WTC11 (cell line): ENCODE measurements around the gene POLR2E. TPM values are rescaled to one million over a fixed set of nuclear protein-coding genes. Genes with fewer than 3 reads are reported as not detected.

ENCODE experiments used
- ATAC-seq: fragments of 200-7000 bp; cut with Tn5 transposase; 2 replicates; pipeline ENCODE4 v1.10.0; 2021; ENCODE audit warnings: mild to moderate bottlenecking, moderate library complexity
- CTCF ChIA-PET: fragments of 300-600 bp; sonication (Branson Sonifier 250); formaldehyde crosslinking; loops from one replicate; lab custom pipeline; 2021; ENCODE audit warnings: antibody characterized with exemption; lab: Charles Lee
- POLR2A ChIA-PET: fragments of 350-600 bp; sonication (Branson Sonifier 250); formaldehyde crosslinking; loops from one replicate; lab custom pipeline; 2021; ENCODE audit warnings: antibody characterized with exemption; lab: Charles Lee
- DNase-seq: peaks from one replicate; pipeline ENCODE4 v3.0.0; 2021; ENCODE audit warnings: low spot score
- H3K27ac Mint-ChIP-seq: 2 replicates; pipeline ENCODE4 v1.8.0; 2021; ENCODE audit warnings: mixed read lengths
- H3K27me3 Mint-ChIP-seq: 2 replicates; pipeline ENCODE4 v1.8.0; 2021; ENCODE audit warnings: low read depth, mild to moderate bottlenecking, moderate library complexity, mixed read lengths
- H3K36me3 Mint-ChIP-seq: 2 replicates; pipeline ENCODE4 v1.8.0; 2021; ENCODE audit warnings: mixed read lengths
- H3K4me1 Mint-ChIP-seq: 2 replicates; pipeline ENCODE4 v1.8.0; 2022; ENCODE audit warnings: mixed read lengths
- H3K4me3 Mint-ChIP-seq: 2 replicates; pipeline ENCODE4 v1.8.0; 2021; ENCODE audit warnings: mild to moderate bottlenecking, moderate library complexity, mixed read lengths
- H3K9me3 Mint-ChIP-seq: 2 replicates; pipeline ENCODE4 v1.8.0; 2021; ENCODE audit warnings: mixed read lengths
- ARID4B ChIP-seq: sonication (generic); formaldehyde crosslinking; IDR thresholded peaks from 2 replicates; pipeline ENCODE4 v1.8.0; 2023; ENCODE audit warnings: missing genetic modification reagents, mild to moderate bottlenecking, borderline replicate concordance
- ATF6 ChIP-seq: sonication (generic); formaldehyde crosslinking; IDR thresholded peaks from 2 replicates; pipeline ENCODE4 v1.8.1; 2023; ENCODE audit warnings: mild to moderate bottlenecking, missing genetic modification reagents
- E2F1 ChIP-seq: sonication (generic); formaldehyde crosslinking; IDR thresholded peaks from 2 replicates; pipeline ENCODE4 v1.8.0; 2022; ENCODE audit warnings: mild to moderate bottlenecking, missing genetic modification reagents
- E2F5 ChIP-seq: sonication (generic); formaldehyde crosslinking; IDR thresholded peaks from 2 replicates; pipeline ENCODE4 v1.8.1; 2022; ENCODE audit warnings: mild to moderate bottlenecking, moderate library complexity, missing genetic modification reagents
- ERG ChIP-seq: fragments of 250-450 bp; sonication (Bioruptor Pico); IDR thresholded peaks from 2 replicates; pipeline ENCODE4 v1.8.0; 2021; ENCODE audit warnings: mild to moderate bottlenecking
- GRHL2 ChIP-seq: fragments of 250-450 bp; sonication (Bioruptor Pico); IDR thresholded peaks from 2 replicates; pipeline ENCODE4 v1.8.0; 2022; ENCODE audit warnings: mild to moderate bottlenecking, moderate library complexity; ENCODE audit not compliant: insufficient replicate concordance, severe bottlenecking
- GTF2I ChIP-seq: fragments of 250-450 bp; sonication (Bioruptor Pico); conservative IDR thresholded peaks from 2 replicates; pipeline ENCODE4 v1.4.0; 2021; ENCODE audit warnings: mild to moderate bottlenecking
- MAX ChIP-seq: sonication (generic); formaldehyde crosslinking; IDR thresholded peaks from 2 replicates; pipeline ENCODE4 v1.8.0; 2022; ENCODE audit warnings: mild to moderate bottlenecking, missing genetic modification reagents
- MLX ChIP-seq: sonication (generic); formaldehyde crosslinking; IDR thresholded peaks from 2 replicates; pipeline ENCODE4 v1.8.1; 2023; ENCODE audit warnings: mild to moderate bottlenecking, missing genetic modification reagents, moderate library complexity
- MXD4 ChIP-seq: fragments of 250-450 bp; sonication (Bioruptor Pico); IDR thresholded peaks from 2 replicates; pipeline ENCODE4 v1.8.0; 2021; ENCODE audit warnings: mild to moderate bottlenecking, moderate library complexity, borderline replicate concordance
- NFE2L1 ChIP-seq: sonication (generic); formaldehyde crosslinking; IDR thresholded peaks from 2 replicates; pipeline ENCODE4 v1.8.1; 2023; ENCODE audit warnings: missing genetic modification reagents
- NFYB ChIP-seq: sonication (generic); formaldehyde crosslinking; conservative IDR thresholded peaks from 2 replicates; pipeline ENCODE4 v1.8.0; 2022; ENCODE audit warnings: low read depth, missing genetic modification reagents
- NR2C2 ChIP-seq: sonication (generic); formaldehyde crosslinking; IDR thresholded peaks from 2 replicates; pipeline ENCODE4 v1.8.0; 2022; ENCODE audit warnings: mild to moderate bottlenecking, missing genetic modification reagents
- NR3C1 ChIP-seq: sonication (generic); formaldehyde crosslinking; conservative IDR thresholded peaks from 2 replicates; pipeline ENCODE4 v1.8.1; 2023; ENCODE audit warnings: low read depth, mild to moderate bottlenecking, missing genetic modification reagents
- OVOL2 ChIP-seq: fragments of 250-450 bp; sonication (Bioruptor Pico); IDR thresholded peaks from 2 replicates; pipeline ENCODE4 v1.9.0; 2021; ENCODE audit warnings: mild to moderate bottlenecking, borderline replicate concordance
- PRRX2 ChIP-seq: fragments of 250-450 bp; sonication (Bioruptor Pico); IDR thresholded peaks from 2 replicates; pipeline ENCODE4 v1.8.0; 2021; ENCODE audit warnings: mild to moderate bottlenecking
- SOX15 ChIP-seq: fragments of 250-450 bp; sonication (Bioruptor Pico); IDR thresholded peaks from 2 replicates; pipeline ENCODE4 v1.9.0; 2021; ENCODE audit warnings: mild to moderate bottlenecking
- TCF7 ChIP-seq: sonication (generic); formaldehyde crosslinking; IDR thresholded peaks from 2 replicates; pipeline ENCODE4 v1.8.0; 2022; ENCODE audit warnings: mild to moderate bottlenecking, low read depth, missing genetic modification reagents, moderate library complexity
- ZNF121 ChIP-seq: sonication (generic); formaldehyde crosslinking; IDR thresholded peaks from 2 replicates; pipeline ENCODE4 v1.8.0; 2023; ENCODE audit warnings: missing genetic modification reagents
- ZNF317 ChIP-seq: sonication (generic); formaldehyde crosslinking; IDR thresholded peaks from 2 replicates; pipeline ENCODE4 v1.8.1; 2023; ENCODE audit warnings: low read depth, mild to moderate bottlenecking, moderate library complexity, missing genetic modification reagents, borderline replicate concordance
- total RNA-seq: library from RNA; stranded (reverse); gene quantifications from 3 replicates; pipeline ENCODE4 v1.2.3, GENCODE V29; 2021

POLR2E gene
- total RNA-seq, 1 experiment from 2014 or later = 275 TPM

- Mint-ChIP-seq H3K4me1 (peaks cover 9% of the 10 kb centered on the region), H3K36me3 (peaks cover 34% of the 10 kb centered on the region), H3K27me3 (peaks cover 13% of the 10 kb centered on the region), H3K9me3 (peaks cover 29% of the 10 kb centered on the region), H3K27ac (no peak overlapping the region), H3K4me3 (no peak overlapping the region)
- ChIA-PET CTCF (interaction anchor here (0.7 kb wide), 1 partner anchor 197 kb away, joined by 4 read pairs; no protein-coding TSS in a partner anchor), POLR2A (no interaction called here)
- no peak for DNase-seq
- ATAC-seq = no peak
- TF ChIP-seq ARID4B (no peak), ATF6 (CRISPR knock-in tag) (no peak), NFE2L1 (CRISPR knock-in tag) (no peak), SOX15 (CRISPR knock-in tag) (no peak), TCF7 (CRISPR knock-in tag) (no peak), E2F5 (no peak), NR3C1 (CRISPR knock-in tag) (no peak), E2F1 (no peak), PRRX2 (CRISPR knock-in tag) (no peak), ZNF317 (no peak), ZNF121 (CRISPR knock-in tag) (no peak), NFYB (no peak), GTF2I (CRISPR knock-in tag) (no peak), MAX (CRISPR knock-in tag) (no peak), NR2C2 (CRISPR knock-in tag) (no peak), GRHL2 (CRISPR knock-in tag) (no peak), ERG (CRISPR knock-in tag) (no peak), MXD4 (CRISPR knock-in tag) (no peak), OVOL2 (CRISPR knock-in tag) (no peak), MLX (CRISPR knock-in tag) (no peak)
These were observed 34.5 kb downstream of the POLR2E start for GRCh38 chr19:1060689-1061088.
